HUDEP-2 (cell line): ENCODE measurements around the gene KCNK17.

Experiments used
- DNase-seq, 76 experiments: peaks; one replicate each; lab custom pipeline; 2025; ENCODE audit not compliant: unreplicated experiment in 76 of 76; lab: John Stamatoyannopoulos, UW

Gene KCNK17

GRCh38 chr6:39274471-39274870 is 39.7 kb downstream of the KCNK17 start:
- DNase-seq: no peak

GRCh38 chr6:39273406-39273821 is 40.8 kb downstream of the KCNK17 start:
- DNase-seq: no peak

GRCh38 chr6:39269961-39270360 is 44.3 kb downstream of the KCNK17 start:
- no peak for DNase-seq

GRCh38 chr6:39268721-39269120 is 45.5 kb downstream of the KCNK17 start:
- no peak for DNase-seq

- DNase-seq: no peak
These were observed 46.0 kb downstream of the KCNK17 start for GRCh38 chr6:39268171-39268570.

GRCh38 chr6:39266782-39267355 is 47.4 kb downstream of the KCNK17 start:
- DNase-seq: no peak

- no peak for DNase-seq
These were observed 47.8 kb downstream of the KCNK17 start for GRCh38 chr6:39266375-39266774.

- DNase-seq: no peak
These were observed 50.7 kb downstream of the KCNK17 start for GRCh38 chr6:39263303-39264037.

GRCh38 chr6:39261751-39262150 is 52.5 kb downstream of the KCNK17 start:
- no peak for DNase-seq

GRCh38 chr6:39260953-39261352 is 53.3 kb downstream of the KCNK17 start:
- no peak for DNase-seq

GRCh38 chr6:39260456-39260855 is 53.8 kb downstream of the KCNK17 start:
- no peak for DNase-seq

- DNase-seq: no peak
These were observed 57.8 kb downstream of the KCNK17 start for GRCh38 chr6:39256294-39256940.

GRCh38 chr6:39254999-39255535 is 59.2 kb downstream of the KCNK17 start:
- DNase-seq: no peak

- no peak for DNase-seq
These were observed 62.8 kb downstream of the KCNK17 start for GRCh38 chr6:39251406-39251805.

GRCh38 chr6:39250507-39250906 is 63.7 kb downstream of the KCNK17 start:
- no peak for DNase-seq

- DNase-seq: no peak
These were observed 64.9 kb downstream of the KCNK17 start for GRCh38 chr6:39249278-39249677.
